Caco-2 (cell line): ENCODE results near the gene CDH6. TPM values are rescaled to one million over a fixed set of nuclear protein-coding genes. Genes with fewer than 3 reads are reported as not detected.

Experiments used
- BruUV-seq: library from RNA; stranded (reverse); fragments of 400-500 nt; replicated peaks from 2 replicates; lab custom pipeline; 2021; lab: Mats Ljungman, UMichigan
- CTCF ChIA-PET: fragments of 300-600 bp; sonication (Branson Sonifier 250); formaldehyde crosslinking; loops from one replicate; lab custom pipeline; 2022; ENCODE audit warnings: antibody characterized with exemption; lab: Charles Lee
- POLR2A ChIA-PET: fragments of 300-600 bp; sonication (Branson Sonifier 250); formaldehyde crosslinking; loops from one replicate; lab custom pipeline; 2022; ENCODE audit warnings: antibody characterized with exemption; lab: Charles Lee
- DNase-seq, 2 experiments: peaks; one replicate each; pipeline versions ENCODE4 v3.0.0 to v3.0.0-alpha.2; 2020 to 2022
- H3K27me3 ChIP-seq: replicated peaks from 2 replicates; pipeline ENCODE4 v1.6.0; 2011; ENCODE audit warnings: low read length; ENCODE audit not compliant: control insufficient read depth, insufficient read depth
- H3K36me3 ChIP-seq: 2 replicates; pipeline ENCODE4 v1.5.1; 2011; ENCODE audit warnings: low read length; ENCODE audit not compliant: control insufficient read depth, insufficient read depth
- H3K4me1 ChIP-seq: fragments of 250-450 bp; sonication (Bioruptor Pico); 2 replicates; pipeline ENCODE4 v1.5.1; 2020; ENCODE audit warnings: mild to moderate bottlenecking
- H3K4me3 ChIP-seq: 2 replicates; pipeline ENCODE4 v1.5.1; 2011; ENCODE audit warnings: low read depth, mild to moderate bottlenecking, control low read depth, low read length
- H3K9me3 ChIP-seq: fragments of 250-450 bp; sonication (Bioruptor Pico); 2 replicates; pipeline ENCODE4 v1.5.1; 2020; ENCODE audit warnings: mild to moderate bottlenecking, moderate library complexity
- H3K27ac Mint-ChIP-seq: one replicate; pipeline ENCODE4 v1.8.0; 2022; ENCODE audit warnings: mixed read lengths; ENCODE audit not compliant: unreplicated experiment
- H3K27me3 Mint-ChIP-seq: one replicate; pipeline ENCODE4 v1.8.0; 2022; ENCODE audit warnings: mixed read lengths; ENCODE audit not compliant: insufficient read depth, unreplicated experiment
- H3K36me3 Mint-ChIP-seq: one replicate; pipeline ENCODE4 v1.8.0; 2022; ENCODE audit warnings: mild to moderate bottlenecking, mixed read lengths; ENCODE audit not compliant: insufficient read depth, unreplicated experiment
- H3K4me1 Mint-ChIP-seq: one replicate; pipeline ENCODE4 v1.8.0; 2022; ENCODE audit warnings: low read depth, mixed read lengths; ENCODE audit not compliant: unreplicated experiment
- H3K4me3 Mint-ChIP-seq: one replicate; pipeline ENCODE4 v1.8.0; 2022; ENCODE audit warnings: mild to moderate bottlenecking, moderate library complexity, mixed read lengths; ENCODE audit not compliant: unreplicated experiment
- H3K9me3 Mint-ChIP-seq: one replicate; pipeline ENCODE4 v1.8.0; 2022; ENCODE audit warnings: mixed read lengths; ENCODE audit not compliant: unreplicated experiment
- intact Hi-C: fragments of 100-400 bp; cut with micrococcal nuclease; formaldehyde crosslinking; loops from one replicate; pipeline ENCODE4 v1.10.0; 2022; ENCODE audit not compliant: unreplicated experiment
- total RNA-seq: library from RNA; stranded (reverse); gene quantifications from 2 replicates; pipeline ENCODE4 v1.2.3, GENCODE V29; 2022
- TF ChIP-seq, protein P1 (sequence below), 2 experiments: fragments of 200-600 bp in 1 of 2; IDR thresholded peaks; 1 replicate in 1 of 2; 2 replicates in 1 of 2; pipeline versions ENCODE4 v1.5.1 to v1.8.0; 2011 to 2022; ENCODE audit warnings: antibody characterized with exemption in 1 of 2, control low read depth in 1 of 2, inconsistent platforms in 1 of 2, low read depth in 1 of 2, low read length in 1 of 2, mild to moderate bottlenecking in 1 of 2, moderate library complexity in 1 of 2; ENCODE audit not compliant: insufficient read depth in 1 of 2, severe bottlenecking in 1 of 2, unreplicated experiment in 1 of 2

CDH6 gene
- total RNA-seq, 1 experiment from 2014 or later = 18.0 TPM

DNA sequence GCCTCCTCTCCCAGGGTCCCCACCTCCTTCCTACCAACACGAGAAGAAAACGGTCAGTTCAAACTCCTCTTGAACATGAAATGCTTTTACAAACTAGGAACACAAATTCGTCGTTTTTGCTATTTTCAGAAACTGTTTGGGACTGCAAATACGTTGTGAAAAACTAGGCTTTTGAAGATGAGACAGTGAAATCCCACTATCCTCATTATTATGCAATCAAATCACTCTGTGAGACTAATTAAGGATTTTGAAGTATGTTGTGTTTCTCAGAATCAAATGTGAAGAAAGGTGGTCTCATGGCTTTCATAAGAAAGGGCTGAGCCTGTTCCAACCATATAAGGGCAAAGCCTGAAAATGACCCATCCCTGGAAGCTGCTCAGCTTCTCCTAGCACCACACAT lies 33.2 kb downstream of the CDH6 start:
- TF ChIP-seq, protein P1, sequence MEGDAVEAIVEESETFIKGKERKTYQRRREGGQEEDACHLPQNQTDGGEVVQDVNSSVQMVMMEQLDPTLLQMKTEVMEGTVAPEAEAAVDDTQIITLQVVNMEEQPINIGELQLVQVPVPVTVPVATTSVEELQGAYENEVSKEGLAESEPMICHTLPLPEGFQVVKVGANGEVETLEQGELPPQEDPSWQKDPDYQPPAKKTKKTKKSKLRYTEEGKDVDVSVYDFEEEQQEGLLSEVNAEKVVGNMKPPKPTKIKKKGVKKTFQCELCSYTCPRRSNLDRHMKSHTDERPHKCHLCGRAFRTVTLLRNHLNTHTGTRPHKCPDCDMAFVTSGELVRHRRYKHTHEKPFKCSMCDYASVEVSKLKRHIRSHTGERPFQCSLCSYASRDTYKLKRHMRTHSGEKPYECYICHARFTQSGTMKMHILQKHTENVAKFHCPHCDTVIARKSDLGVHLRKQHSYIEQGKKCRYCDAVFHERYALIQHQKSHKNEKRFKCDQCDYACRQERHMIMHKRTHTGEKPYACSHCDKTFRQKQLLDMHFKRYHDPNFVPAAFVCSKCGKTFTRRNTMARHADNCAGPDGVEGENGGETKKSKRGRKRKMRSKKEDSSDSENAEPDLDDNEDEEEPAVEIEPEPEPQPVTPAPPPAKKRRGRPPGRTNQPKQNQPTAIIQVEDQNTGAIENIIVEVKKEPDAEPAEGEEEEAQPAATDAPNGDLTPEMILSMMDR (IDR thresholded peaks at IDR 0.05; ENCODE audit: insufficient read depth in 1 of 2, low read depth in 1 of 2, low read length in 1 of 2, severe bottlenecking in 1 of 2, unreplicated experiment in 1 of 2) = no peak
- no peaks in the 10 kb centered on the region for H3K9me3 Mint-ChIP-seq
- Histone ChIP-seq H3K27me3 (no peaks in the 10 kb centered on the region), H3K36me3 (no peaks in the 10 kb centered on the region; the same call in 1 of the 2 replicates), H3K4me3 (no peak overlapping the region), H3K4me1 (peaks cover 14% of the 10 kb centered on the region), H3K9me3 (no peaks in the 10 kb centered on the region)
- DNase-seq = no peak
- H3K27me3 Mint-ChIP-seq = no peaks in the 10 kb centered on the region
- peaks cover 6% of the 10 kb centered on the region for H3K36me3 Mint-ChIP-seq
- POLR2A ChIA-PET = no interaction called here
- H3K4me1 Mint-ChIP-seq = peaks cover 13% of the 10 kb centered on the region
- CTCF ChIA-PET = no interaction called here
- intact Hi-C loops = no loop called here
- H3K27ac Mint-ChIP-seq = no peak overlapping the region
- H3K4me3 Mint-ChIP-seq = no peak overlapping the region
- BruUV-seq = no TSS peak

DNA sequence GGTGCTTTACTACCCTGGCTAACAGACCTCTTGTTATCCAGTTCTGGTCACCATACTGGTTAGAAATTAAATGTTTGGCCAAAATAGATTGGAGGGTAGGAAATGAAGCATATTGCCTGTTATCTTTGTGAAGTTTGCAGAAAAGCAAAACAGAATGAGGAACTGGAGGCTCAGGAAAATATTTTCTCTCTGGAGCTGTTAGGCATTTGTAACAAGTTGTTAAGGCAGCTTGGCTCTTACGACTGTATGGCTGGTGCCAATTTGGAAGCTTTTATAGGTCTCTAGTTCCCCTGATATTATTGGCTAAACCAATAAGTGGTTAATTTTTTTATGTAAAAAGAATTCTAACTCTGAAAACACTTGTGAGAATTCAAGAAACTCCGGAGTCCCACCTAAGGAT lies 35.8 kb downstream of the CDH6 start:
- no peaks in the 10 kb centered on the region for H3K9me3 ChIP-seq
- BruUV-seq = no TSS peak

DNA sequence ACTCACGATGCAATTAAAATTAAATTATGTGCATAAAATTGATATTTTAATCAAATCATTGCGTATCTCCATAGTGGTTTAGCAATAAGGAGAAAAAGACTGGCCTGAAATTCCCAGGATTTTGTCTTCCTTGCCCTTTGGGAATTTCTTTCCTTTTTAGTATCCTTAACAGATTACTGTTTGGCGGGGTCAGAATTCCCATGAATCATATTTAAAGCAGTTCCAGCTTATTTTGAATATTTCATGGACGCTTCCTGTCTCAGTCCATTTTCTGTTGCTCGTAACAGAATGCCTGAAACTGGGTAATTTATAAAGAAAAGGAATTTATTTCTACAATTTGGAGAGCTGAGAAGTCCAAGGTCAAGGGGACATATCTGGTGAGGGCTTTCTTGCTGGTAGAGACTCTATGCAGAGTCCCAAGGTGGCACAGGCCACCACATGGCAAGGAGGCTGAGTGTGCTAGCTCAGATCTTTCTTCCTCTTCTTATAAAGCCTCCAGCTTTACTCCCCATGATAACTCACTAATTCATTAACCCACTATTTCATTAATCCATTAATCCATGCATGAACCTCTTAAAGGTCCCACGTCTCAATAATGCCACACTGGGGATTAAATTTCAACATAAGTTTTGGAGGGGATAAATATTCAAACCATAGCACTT lies 37.8 kb downstream of the CDH6 start:
- Histone ChIP-seq H3K4me1 (peaks cover 5% of the 10 kb centered on the region), H3K27me3 (no peaks in the 10 kb centered on the region), H3K9me3 (no peaks in the 10 kb centered on the region), H3K36me3 (no peaks in the 10 kb centered on the region; the same call in 1 of the 2 replicates), H3K4me3 (no peak overlapping the region)
- ChIA-PET POLR2A (no interaction called here), CTCF (interaction anchor here (1.0 to 2.1 kb wide), 6 partner anchors 13 to 187 kb away, joined by 3 to 10 read pairs (median 4); partner anchors contain the start of gene CDH6)
- intact Hi-C loops = loop anchor here (5.0 kb wide), 1 partner anchor 109 kb away; no protein-coding TSS in a partner anchor
- no TSS peak for BruUV-seq
- TF ChIP-seq, protein P1 (IDR thresholded peaks at IDR 0.05; ENCODE audit: insufficient read depth in 1 of 2, low read depth in 1 of 2, low read length in 1 of 2, severe bottlenecking in 1 of 2, unreplicated experiment in 1 of 2) = no peak
- H3K4me3 Mint-ChIP-seq = no peak overlapping the region
- H3K4me1 Mint-ChIP-seq = peaks cover 13% of the 10 kb centered on the region
- H3K36me3 Mint-ChIP-seq = peaks cover 6% of the 10 kb centered on the region
- no peak for DNase-seq
- H3K27me3 Mint-ChIP-seq = no peaks in the 10 kb centered on the region
- H3K9me3 Mint-ChIP-seq = no peaks in the 10 kb centered on the region
- H3K27ac Mint-ChIP-seq = peak overlapping the region; percentile 13

More for the DNA sequence above, 35.8 kb downstream of the CDH6 start:
- POLR2A ChIA-PET = no interaction called here
- CTCF ChIA-PET = no interaction called here
- Histone ChIP-seq H3K27me3 (no peaks in the 10 kb centered on the region), H3K4me1 (peaks cover 5% of the 10 kb centered on the region), H3K36me3 (no peaks in the 10 kb centered on the region; the same call in 1 of the 2 replicates), H3K4me3 (no peak overlapping the region)
- Mint-ChIP-seq H3K4me3 (no peak overlapping the region), H3K27ac (no peak overlapping the region), H3K4me1 (peaks cover 13% of the 10 kb centered on the region), H3K36me3 (peaks cover 6% of the 10 kb centered on the region), H3K9me3 (no peaks in the 10 kb centered on the region), H3K27me3 (no peaks in the 10 kb centered on the region)
- TF ChIP-seq, protein P1 (IDR thresholded peaks at IDR 0.05; ENCODE audit: insufficient read depth in 1 of 2, low read depth in 1 of 2, low read length in 1 of 2, severe bottlenecking in 1 of 2, unreplicated experiment in 1 of 2) = no peak
- no peak for DNase-seq
- intact Hi-C loops = no loop called here
